Natural killer cell (primary cell): Measurements from ENCODE around the gene RRN3. TPM values are rescaled to one million over a fixed set of nuclear protein-coding genes. Genes with fewer than 3 reads are reported as not detected.
"Not testable (repeated sequence)": the region's sequence is repeated elsewhere in the genome, so short reads cannot be mapped to it uniquely, and the experiment has no call there.

Experiments
- ATAC-seq, 3 donors: fragments of 150-1000 bp in 2 of 3; fragments of 200-7000 bp in 1 of 3; cut with Tn5 transposase; 1 replicate in 1 of 3; 2 replicates in 2 of 3; pipeline ENCODE4 v1.10.0; 2021; ENCODE audit warnings: mild to moderate bottlenecking in 2 of 3, moderate library complexity in 2 of 3
- DNase-seq, 2 donors: peaks; one replicate each; pipeline versions ENCODE4 v3.0.0 to v3.0.0-alpha.2; 2013 to 2021; ENCODE audit warnings: mixed read lengths in 1 of 2
- H3K27ac ChIP-seq: one replicate; pipeline ENCODE4 v1.5.1; 2013; ENCODE audit warnings: mild to moderate bottlenecking, low read length
- H3K27me3 ChIP-seq: one replicate; pipeline ENCODE4 v1.6.1; 2013; ENCODE audit warnings: low read length; ENCODE audit not compliant: control insufficient read depth, insufficient read depth
- H3K36me3 ChIP-seq: one replicate; pipeline ENCODE4 v1.6.1; 2013; ENCODE audit warnings: low read length; ENCODE audit not compliant: control insufficient read depth, insufficient read depth
- H3K4me1 ChIP-seq: one replicate; pipeline ENCODE4 v1.6.1; 2013; ENCODE audit warnings: low read length; ENCODE audit not compliant: control insufficient read depth, insufficient read depth
- H3K4me3 ChIP-seq: one replicate; pipeline ENCODE4 v1.5.1; 2013; ENCODE audit warnings: low read length
- H3K9me3 ChIP-seq: one replicate; pipeline ENCODE4 v1.6.1; 2013; ENCODE audit warnings: low read length; ENCODE audit not compliant: control insufficient read depth, insufficient read depth
- H3K27ac Mint-ChIP-seq, 2 donors: one replicate each; pipeline ENCODE4 v1.8.0; 2022; ENCODE audit warnings: mild to moderate bottlenecking in 2 of 2, mixed read lengths in 2 of 2, moderate library complexity in 1 of 2
- H3K27me3 Mint-ChIP-seq, 2 donors: one replicate each; pipeline ENCODE4 v1.8.0; 2022; ENCODE audit warnings: low read depth in 2 of 2, mixed read lengths in 2 of 2
- H3K36me3 Mint-ChIP-seq: one replicate; pipeline ENCODE4 v1.8.0; 2022; ENCODE audit warnings: mixed read lengths
- H3K4me1 Mint-ChIP-seq, 2 donors: one replicate each; pipeline ENCODE4 v1.8.0; 2022; ENCODE audit warnings: mixed read lengths in 2 of 2
- H3K4me3 Mint-ChIP-seq: one replicate; pipeline ENCODE4 v1.8.0; 2022; ENCODE audit warnings: mild to moderate bottlenecking, moderate library complexity, mixed read lengths
- H3K9me3 Mint-ChIP-seq, 2 donors: one replicate each; pipeline ENCODE4 v1.8.0; 2022; ENCODE audit warnings: mixed read lengths in 2 of 2
- WGBS: methylation state at CpG from one replicate; pipeline ENCODE4 v1.1.7; 2013; ENCODE audit warnings: missing lambda C conversion rate; ENCODE audit not compliant: insufficient coverage; 5-methylcytosine and 5-hydroxymethylcytosine counted together
- intact Hi-C: fragments of 100-400 bp; cut with micrococcal nuclease; formaldehyde crosslinking; loops from one replicate; pipeline ENCODE4 v1.14.2; 2022
- total RNA-seq, 4 donors: library from RNA; stranded (reverse); fragments of 120-200 nt in 1 of 4; gene quantifications; one replicate each; pipeline versions ENCODE4 v1.2.3 to v1.2.4, GENCODE V29; 2013 to 2022

Gene RRN3
- total RNA-seq, 3 donors from 2014 or later (not counting 1 experiment from before 2014, with no cell fraction given) = 40.8 to 45.3 (median 43.4) TPM

- 96% methylated on average over 6 of the region's 6 CpGs for WGBS
- Mint-ChIP-seq H3K36me3 (peaks cover 18% of the 10 kb centered on the region), H3K4me1 (peaks cover 21 to 22% of the 10 kb centered on the region in 2 donors), H3K27ac (peak overlapping the region in 1 of 2 donors; percentile 21)
- H3K4me3 ChIP-seq, H3K4me3 Mint-ChIP-seq, H3K9me3 ChIP-seq, ATAC-seq, H3K9me3 Mint-ChIP-seq, H3K27ac ChIP-seq, DNase-seq, H3K27me3 Mint-ChIP-seq, intact Hi-C loops, H3K27me3 ChIP-seq: not testable (repeated sequence)
- peaks cover 22% of the 10 kb centered on the region for H3K4me1 ChIP-seq
- peaks cover 47% of the 10 kb centered on the region for H3K36me3 ChIP-seq
Measured at GRCh38 chr16:15028345-15028715, 65.7 kb downstream of the RRN3 start.

- H3K4me3 ChIP-seq, DNase-seq, H3K27ac ChIP-seq, H3K9me3 Mint-ChIP-seq, H3K27me3 Mint-ChIP-seq, H3K9me3 ChIP-seq, intact Hi-C loops, H3K27me3 ChIP-seq, ATAC-seq, H3K4me3 Mint-ChIP-seq: not testable (repeated sequence)
- 95% methylated on average over 29 of the region's 29 CpGs for WGBS
- Mint-ChIP-seq H3K27ac (peak overlapping the region in 1 of 2 donors; percentile 21), H3K4me1 (peaks cover 22 to 27% of the 10 kb centered on the region in 2 donors), H3K36me3 (peaks cover 24% of the 10 kb centered on the region)
- peaks cover 46% of the 10 kb centered on the region for H3K36me3 ChIP-seq
- H3K4me1 ChIP-seq = peaks cover 22% of the 10 kb centered on the region
Measured at GRCh38 chr16:15027503-15028344, 66.3 kb downstream of the RRN3 start.

DNA sequence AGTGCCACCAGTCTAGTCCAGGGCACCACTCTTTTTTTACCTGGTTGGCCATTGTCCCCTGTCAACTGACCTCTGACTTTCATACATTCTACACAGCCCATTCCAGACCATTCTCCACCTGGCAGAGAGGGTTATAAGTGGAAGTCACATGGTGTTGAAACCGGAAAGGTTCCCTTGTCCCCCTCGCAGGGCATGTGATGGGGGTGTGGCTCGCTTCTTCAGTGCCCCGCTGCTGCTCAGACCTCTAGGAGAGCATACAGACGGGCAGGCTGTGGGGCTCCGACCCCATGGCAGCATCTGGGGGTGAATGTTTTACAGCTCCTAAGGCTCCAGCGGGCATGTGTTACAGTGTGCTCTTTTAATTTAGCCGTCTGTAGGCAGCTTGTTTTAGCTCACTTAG lies 67.0 kb downstream of the RRN3 start:
- H3K4me3 ChIP-seq, H3K27me3 Mint-ChIP-seq, H3K27ac ChIP-seq, H3K27me3 ChIP-seq, H3K9me3 Mint-ChIP-seq, DNase-seq, H3K27ac Mint-ChIP-seq, H3K4me3 Mint-ChIP-seq, H3K9me3 ChIP-seq, ATAC-seq, intact Hi-C loops: not testable (repeated sequence)
- WGBS = 95% methylated on average over 5 of the region's 8 CpGs
- H3K36me3 ChIP-seq = peaks cover 44% of the 10 kb centered on the region
- peaks cover 27 to 32% of the 10 kb centered on the region in 2 donors for H3K4me1 Mint-ChIP-seq
- peaks cover 17% of the 10 kb centered on the region for H3K4me1 ChIP-seq
- peaks cover 29% of the 10 kb centered on the region for H3K36me3 Mint-ChIP-seq

- ATAC-seq, intact Hi-C loops, H3K27me3 ChIP-seq, H3K4me1 ChIP-seq, DNase-seq, H3K4me3 ChIP-seq, H3K9me3 ChIP-seq, H3K27me3 Mint-ChIP-seq, H3K27ac ChIP-seq, H3K9me3 Mint-ChIP-seq, H3K4me3 Mint-ChIP-seq: not testable (repeated sequence)
- peaks cover 39% of the 10 kb centered on the region for H3K36me3 ChIP-seq
- 98% methylated on average over 11 of the region's 14 CpGs for WGBS
- Mint-ChIP-seq H3K27ac (peak overlapping the region; percentile 1 to 67), H3K4me1 (peaks cover 16 to 22% of the 10 kb centered on the region in 2 donors), H3K36me3 (peaks cover 29% of the 10 kb centered on the region)
Measured at GRCh38 chr16:15025234-15025951, 68.7 kb downstream of the RRN3 start.

- not testable (repeated sequence) for H3K27ac ChIP-seq
Measured at GRCh38 chr16:15024858-15025199, 69.2 kb downstream of the RRN3 start.

GRCh38 chr16:15023381-15024077 lies 70.5 kb downstream of the RRN3 start:
- H3K9me3 ChIP-seq, H3K4me1 ChIP-seq, H3K4me3 Mint-ChIP-seq, ATAC-seq, DNase-seq, H3K27me3 Mint-ChIP-seq, H3K4me3 ChIP-seq, intact Hi-C loops, H3K27ac ChIP-seq, H3K27me3 ChIP-seq, H3K9me3 Mint-ChIP-seq: not testable (repeated sequence)
- whole genome bisulfite sequencing = 97% methylated on average over 13 of the region's 13 CpGs
- H3K36me3 Mint-ChIP-seq = peaks cover 36% of the 10 kb centered on the region
- H3K36me3 ChIP-seq = peaks cover 43% of the 10 kb centered on the region
- peaks cover 16 to 20% of the 10 kb centered on the region in 2 donors for H3K4me1 Mint-ChIP-seq
- H3K27ac Mint-ChIP-seq = peak overlapping the region; percentile 53 to 67

More at GRCh38 chr16:15024858-15025199, 69.2 kb downstream of the RRN3 start:
- H3K36me3 Mint-ChIP-seq = peaks cover 29% of the 10 kb centered on the region
- WGBS = 100% methylated on average over 1 of the region's 1 CpG
- H3K4me1 Mint-ChIP-seq = peaks cover 16 to 22% of the 10 kb centered on the region in 2 donors
- ATAC-seq, H3K27me3 ChIP-seq, intact Hi-C loops, H3K4me3 Mint-ChIP-seq, H3K4me3 ChIP-seq, DNase-seq, H3K9me3 Mint-ChIP-seq, H3K4me1 ChIP-seq, H3K27me3 Mint-ChIP-seq, H3K9me3 ChIP-seq: not testable (repeated sequence)
- peak overlapping the region; percentile 1 to 67 for H3K27ac Mint-ChIP-seq
- peaks cover 39% of the 10 kb centered on the region for H3K36me3 ChIP-seq
